Ovary (tissue), 9 donors: Measurements from ENCODE around the gene MAST4. TPM values are rescaled to one million over a fixed set of nuclear protein-coding genes. Genes with fewer than 3 reads are reported as not detected.

Source experiments
- DNase-seq, 5 donors: peaks; one replicate each; pipeline ENCODE4 v3.0.0-alpha.2; 2019 to 2020
- H3K27ac ChIP-seq, 2 donors: fragments of 200-600 bp; one replicate each; pipeline versions ENCODE4 v1.5.1 to v1.8.0; 2019 to 2022
- H3K27me3 ChIP-seq: fragments of 200-600 bp; one replicate; pipeline ENCODE4 v1.8.0; 2022
- H3K36me3 ChIP-seq: fragments of 200-600 bp; sonication (generic); one replicate; pipeline ENCODE4 v1.5.1; 2019
- H3K4me1 ChIP-seq: one replicate; pipeline ENCODE4 v1.8.1; 2013; ENCODE audit warnings: mild to moderate bottlenecking, moderate library complexity; ENCODE audit not compliant: insufficient read depth
- H3K4me3 ChIP-seq: fragments of 200-600 bp; sonication (generic); one replicate; pipeline ENCODE4 v1.5.1; 2017
- H3K9me3 ChIP-seq, 2 donors: fragments of 200-600 bp in 1 of 2; sonication (generic) in 1 of 2; one replicate each; pipeline versions ENCODE4 v1.5.1 to v1.8.1; 2013 to 2019; ENCODE audit warnings: mild to moderate bottlenecking in 1 of 2, moderate library complexity in 1 of 2
- CTCF ChIP-seq, 3 donors: fragments of 450-650 bp in 2 of 3; fragments of 200-600 bp in 1 of 3; IDR thresholded peaks; one replicate each; pipeline versions ENCODE4 v1.5.1 to v1.8.0; 2016 to 2022; ENCODE audit warnings: antibody characterized with exemption in 3 of 3, mild to moderate bottlenecking in 1 of 3
- EP300 ChIP-seq: sonication (generic); formaldehyde crosslinking; IDR thresholded peaks from one replicate; pipeline ENCODE4 v1.6.1; 2017; ENCODE audit warnings: antibody characterized with exemption
- POLR2A ChIP-seq: fragments of 450-650 bp; IDR thresholded peaks from one replicate; pipeline ENCODE4 v1.6.1; 2017; ENCODE audit warnings: antibody characterized with exemption, mild to moderate bottlenecking, moderate library complexity
- WGBS, 3 donors: extraction: QIAGEN DNeasy Blood & Tissue Kit in 1 of 3; methylation state at CpG; one replicate each; pipeline versions ENCODE4 v1.1.5 to v1.1.7; 2013 to 2017; 5-methylcytosine and 5-hydroxymethylcytosine counted together
- intact Hi-C, 4 donors: fragments of 100-400 bp; cut with DNase I; formaldehyde crosslinking; loops; one replicate each; pipeline versions ENCODE4 v1.11.0 to v1.15.1; 2022 to 2023
- polyA plus RNA-seq, 2 donors: library from polyadenylated mRNA; stranded (reverse); fragments of 200-250 nt in 1 of 2; fragments of 350-450 nt in 1 of 2; fragmentation: Illumina TruSeq in 1 of 2; extraction: RNeasy Lipid Tissue Mini Kit (QIAGEN cat#74804) in 1 of 2; gene quantifications; one replicate each; pipeline ENCODE4 v1.2.3, GENCODE V29; 2013 to 2014
- total RNA-seq, 7 donors: library from RNA; depleted of rRNA in 2 of 7; stranded (reverse); fragments of >200 nt in 2 of 7; fragmentation: NEBNext Ultra II Directional in 3 of 7; extraction: Animal tissue kit (Norgen Biotek cat#: 25700) in 3 of 7; gene quantifications; one replicate each; pipeline versions ENCODE4 v1.1.0 to v1.2.4, GENCODE V29; 2016 to 2023
- donor health status: DM: no; HTN: no; CAD: no; lungs with moderate emphysema.
- donor health status: DM: no; HTN: no; CAD: no.
- donor health status: Bipolar disorder and iron deficiency.
- donor health status: DM: yes; HTN: yes; CAD: no.
- donor health status: DM: no; HTN: no; CAD: no.
- donor health status: DM: yes; HTN: yes; CAD: no.

MAST4 gene
- total and polyA plus RNA-seq, 9 donors: 11.6 to 86.3 (median 57.6) TPM

DNA sequence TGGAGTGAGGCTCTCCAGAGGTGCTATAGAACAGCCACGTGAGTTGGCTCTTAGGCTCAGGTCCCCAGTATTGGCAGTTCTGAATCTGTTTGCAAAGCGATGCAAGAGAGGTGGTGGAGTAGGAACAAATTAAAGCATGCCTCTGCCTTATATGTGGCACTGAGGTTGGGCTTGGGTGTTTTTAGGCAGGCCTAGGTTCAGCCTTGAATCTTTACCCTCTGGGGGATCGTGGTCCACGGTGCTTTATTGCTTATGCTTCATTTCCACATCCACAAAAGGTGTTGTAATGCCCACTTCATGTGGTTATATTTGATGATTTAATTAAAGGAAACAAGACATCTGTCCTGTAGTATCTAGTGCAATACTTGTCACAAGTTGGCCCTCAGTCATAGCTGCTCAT lies 544.2 kb downstream of the MAST4 start:
- WGBS, 3 donors: 96 to 99% (median 98%) methylated on average over 4 of the region's 4 CpGs
- Histone ChIP-seq H3K36me3 (no peaks in the 10 kb centered on the region), H3K9me3 (no peaks in the 10 kb centered on the region), H3K4me1 (no peaks in the 10 kb centered on the region), H3K27me3 (no peaks in the 10 kb centered on the region), H3K4me3 (no peak overlapping the region), H3K27ac (no peak overlapping the region)
- TF ChIP-seq EP300 (no peak), POLR2A (no peak), CTCF (IDR thresholded peaks at IDR 0.05) (no peak)
- no peak for DNase-seq
- intact Hi-C loops: loop anchor here in 2 of 4 donors (5.0 to 10.0 kb wide), 2 partner anchors 326 to 328 kb away; no protein-coding TSS in a partner anchor

DNA sequence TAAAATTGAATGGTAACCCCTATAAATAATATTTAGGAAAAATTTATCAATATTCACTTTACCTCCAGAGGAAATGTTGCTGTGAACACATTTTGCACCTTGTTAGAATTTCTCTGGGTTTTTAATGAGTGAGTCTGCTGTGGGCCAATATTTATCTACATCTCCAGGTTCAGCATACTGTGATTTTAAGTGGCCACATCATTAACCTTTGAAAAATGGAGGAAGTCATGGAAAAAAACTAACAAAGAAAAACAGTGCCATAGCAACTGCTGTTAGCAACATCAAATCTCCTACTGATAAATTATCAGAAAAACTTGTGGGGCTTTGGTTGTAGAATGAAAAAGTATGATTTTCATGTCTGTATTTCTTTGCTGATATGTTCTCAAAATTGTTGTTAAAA lies 545.5 kb downstream of the MAST4 start:
- Histone ChIP-seq H3K4me1 (no peaks in the 10 kb centered on the region), H3K36me3 (no peaks in the 10 kb centered on the region), H3K9me3 (no peaks in the 10 kb centered on the region), H3K27me3 (no peaks in the 10 kb centered on the region), H3K27ac (no peak overlapping the region), H3K4me3 (no peak overlapping the region)
- intact Hi-C loops: loop anchor here in 2 of 4 donors (5.0 to 10.0 kb wide), 2 partner anchors 327 to 329 kb away; no protein-coding TSS in a partner anchor
- DNase-seq: no peak
- no peak for TF ChIP-seq EP300
- TF ChIP-seq CTCF (IDR thresholded peaks at IDR 0.05): no peak
- TF ChIP-seq POLR2A: no peak

GRCh38 chr5:67142816-67143215 lies 546.6 kb downstream of the MAST4 start:
- H3K36me3 ChIP-seq: no peaks in the 10 kb centered on the region
- H3K4me1 ChIP-seq: no peaks in the 10 kb centered on the region
- no peak for TF ChIP-seq POLR2A
- no peak for TF ChIP-seq EP300
- TF ChIP-seq CTCF (IDR thresholded peaks at IDR 0.05): no peak
- no peaks in the 10 kb centered on the region for H3K27me3 ChIP-seq
- no peak overlapping the region for H3K4me3 ChIP-seq
- H3K27ac ChIP-seq: no peak overlapping the region
- no peaks in the 10 kb centered on the region for H3K9me3 ChIP-seq
- intact Hi-C loops: loop anchor here in 2 of 4 donors (5.0 to 10.0 kb wide), 2 partner anchors 328 to 331 kb away; no protein-coding TSS in a partner anchor
- 77 to 82% (median 78%) methylated on average over 8 of the region's 8 CpGs for WGBS, 3 donors
- no peak for DNase-seq

DNA sequence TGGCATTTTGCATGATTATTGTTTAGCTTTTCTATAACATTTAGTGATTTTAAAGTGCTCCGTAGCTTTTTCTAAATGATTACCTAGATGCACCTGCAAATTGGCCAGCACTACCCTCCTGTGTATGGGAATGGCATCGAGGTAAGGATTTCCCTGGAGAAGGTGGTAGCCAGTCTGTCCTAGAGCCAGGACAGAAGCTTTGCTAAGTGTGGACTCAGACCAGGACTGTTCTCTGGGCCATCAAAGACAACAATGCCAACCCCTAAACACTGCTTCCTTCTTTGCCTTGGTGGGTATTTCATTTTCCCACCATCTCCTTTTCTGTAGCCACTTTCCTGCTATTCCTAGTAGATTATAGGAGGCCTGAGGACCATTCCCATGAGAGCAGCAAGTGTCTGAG lies 547.4 kb downstream of the MAST4 start:
- Histone ChIP-seq H3K36me3 (no peaks in the 10 kb centered on the region), H3K4me3 (no peak overlapping the region), H3K27me3 (no peaks in the 10 kb centered on the region), H3K9me3 (no peaks in the 10 kb centered on the region), H3K27ac (no peak overlapping the region), H3K4me1 (no peaks in the 10 kb centered on the region)
- 92 to 93% (median 93%) methylated on average over 2 of the region's 2 CpGs for WGBS, 3 donors
- DNase-seq: no peak
- intact Hi-C loops: loop anchor here in 2 of 4 donors (5.0 to 10.0 kb wide), 2 partner anchors 329 to 331 kb away; no protein-coding TSS in a partner anchor
- TF ChIP-seq CTCF (IDR thresholded peaks at IDR 0.05) (no peak), POLR2A (no peak), EP300 (no peak)
